ENCODE results near the gene HINT2.

Gene HINT2

GRCh38 chr9:35840881-35841644 lies 26.2 kb upstream of the HINT2 start:
- DNase-seq: no peak

GRCh38 chr9:35839926-35840325 lies 25.1 kb upstream of the HINT2 start:
- DNase-seq: no peak

DNA sequence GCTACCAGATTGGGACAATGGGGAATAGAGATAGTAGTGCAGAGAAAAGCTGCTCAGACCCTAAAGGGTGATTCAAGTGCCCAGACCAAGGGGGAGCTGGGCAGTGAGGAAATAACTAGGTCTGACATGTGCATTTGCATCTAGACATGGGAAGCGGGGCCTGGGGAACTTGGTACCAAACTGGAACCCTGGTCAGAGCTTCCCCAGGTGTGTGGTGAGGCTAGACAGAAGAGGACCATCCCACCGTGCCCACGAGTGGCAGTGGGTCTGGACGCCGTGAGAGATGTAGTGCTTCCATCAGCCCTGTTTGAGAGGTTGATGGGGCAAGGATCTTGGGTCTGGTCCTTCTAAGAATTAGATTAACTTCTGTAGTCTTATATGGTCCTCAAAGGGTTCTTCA lies 21.8 kb upstream of the HINT2 start:
- no peak for DNase-seq

DNA sequence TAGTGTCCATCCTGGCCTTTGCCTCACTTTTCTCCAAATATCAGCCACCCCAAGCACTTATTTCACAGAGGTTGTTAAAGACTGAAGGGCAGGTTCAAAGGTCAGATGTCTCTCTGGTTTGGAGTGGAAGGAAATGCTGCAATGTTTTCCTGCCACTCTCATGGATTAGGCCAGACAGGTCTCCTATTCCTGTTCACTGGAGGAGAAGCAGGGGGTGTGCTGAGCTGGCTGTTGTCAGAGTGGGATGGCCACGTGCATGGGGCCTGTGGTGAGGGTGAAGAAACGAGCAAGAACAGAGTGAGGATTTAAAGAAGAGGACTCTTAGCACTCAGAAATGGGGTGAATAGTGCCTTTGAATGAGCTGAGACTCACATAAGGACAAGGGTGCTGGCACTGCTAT lies 20.9 kb upstream of the HINT2 start:
- no peak for DNase-seq

- no peak for DNase-seq
Measured at GRCh38 chr9:35835216-35835632, 20.4 kb upstream of the HINT2 start.

GRCh38 chr9:35834260-35835215 lies 19.7 kb upstream of the HINT2 start:
- no peak for DNase-seq

DNA sequence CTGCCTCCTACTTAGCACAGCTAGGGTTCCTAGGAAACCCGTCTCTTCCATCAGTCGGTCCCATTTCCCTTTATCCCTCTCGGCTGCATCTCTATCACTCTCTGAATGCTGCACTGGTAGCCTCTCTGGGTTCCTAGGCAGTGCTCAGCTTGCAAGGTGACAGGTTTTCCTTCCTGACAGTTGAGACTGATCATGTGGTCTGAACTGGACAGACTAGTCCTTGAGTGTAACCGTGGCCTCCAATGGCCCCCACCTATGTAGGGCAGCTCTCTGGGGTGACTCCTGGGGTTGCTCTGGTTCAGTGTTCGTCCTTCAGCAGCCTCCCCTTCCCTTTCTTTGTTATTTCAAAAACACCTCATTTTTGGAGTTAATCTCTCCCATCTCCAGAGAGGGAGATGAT lies 18.0 kb upstream of the HINT2 start:
- DNase-seq: no peak

DNA sequence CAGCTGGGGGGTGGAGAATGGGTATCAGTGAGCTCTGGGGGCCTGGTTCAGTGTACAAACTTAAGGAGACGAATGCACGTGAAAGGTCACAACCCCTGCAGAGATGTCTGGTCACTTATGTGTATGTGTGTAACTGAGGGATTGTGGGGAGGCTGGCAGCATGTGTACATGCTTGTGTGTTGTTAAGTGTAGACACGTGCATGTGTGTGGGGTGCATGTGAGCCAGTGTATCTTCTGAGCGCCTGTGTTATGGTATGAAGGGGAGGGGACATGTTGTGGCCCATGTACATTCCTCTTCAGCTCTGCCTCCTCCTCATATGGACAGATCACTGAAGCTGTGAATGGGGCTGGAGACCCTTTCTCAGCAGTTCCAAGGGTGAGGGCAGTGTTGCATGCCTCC lies 16.2 kb upstream of the HINT2 start:
- no peak for DNase-seq

- DNase-seq: no peak
Measured at GRCh38 chr9:35829764-35830096, 14.9 kb upstream of the HINT2 start.

GRCh38 chr9:35829084-35829763 lies 14.4 kb upstream of the HINT2 start, which contains the start of gene TMEM8B:
Gene TMEM8B, plus strand, starts transcription at chr9:35829228. Its CDS starts 220 bp downstream, at chr9:35829448.
- peak; percentile 89 for DNase-seq

- no peak for DNase-seq
Measured at GRCh38 chr9:35828716-35829083, 13.9 kb upstream of the HINT2 start, which contains the start of gene FAM221B. Gene FAM221B, minus strand, starts transcription at chr9:35828732. Its CDS starts 2,571 bp downstream, at chr9:35826161.

DNA sequence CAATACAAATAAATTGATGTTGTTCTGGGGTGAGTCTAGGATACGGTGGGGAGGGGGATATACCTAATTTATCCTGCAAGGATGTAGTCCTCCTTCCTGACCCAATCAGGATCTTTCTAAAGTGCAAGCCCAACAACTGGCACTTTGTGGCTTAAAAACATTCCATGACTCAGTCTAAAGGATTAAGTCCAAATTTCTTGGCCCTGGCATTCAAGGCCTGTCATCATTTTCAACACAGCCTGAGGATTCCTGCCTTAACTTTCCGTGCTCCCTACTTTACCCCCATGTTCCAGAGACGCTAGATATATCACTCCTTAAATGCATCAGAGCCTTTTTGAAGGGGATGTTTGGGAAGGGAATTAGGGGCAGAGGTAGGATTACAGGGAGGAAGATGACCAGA lies 12.6 kb upstream of the HINT2 start:
- DNase-seq: no peak

DNA sequence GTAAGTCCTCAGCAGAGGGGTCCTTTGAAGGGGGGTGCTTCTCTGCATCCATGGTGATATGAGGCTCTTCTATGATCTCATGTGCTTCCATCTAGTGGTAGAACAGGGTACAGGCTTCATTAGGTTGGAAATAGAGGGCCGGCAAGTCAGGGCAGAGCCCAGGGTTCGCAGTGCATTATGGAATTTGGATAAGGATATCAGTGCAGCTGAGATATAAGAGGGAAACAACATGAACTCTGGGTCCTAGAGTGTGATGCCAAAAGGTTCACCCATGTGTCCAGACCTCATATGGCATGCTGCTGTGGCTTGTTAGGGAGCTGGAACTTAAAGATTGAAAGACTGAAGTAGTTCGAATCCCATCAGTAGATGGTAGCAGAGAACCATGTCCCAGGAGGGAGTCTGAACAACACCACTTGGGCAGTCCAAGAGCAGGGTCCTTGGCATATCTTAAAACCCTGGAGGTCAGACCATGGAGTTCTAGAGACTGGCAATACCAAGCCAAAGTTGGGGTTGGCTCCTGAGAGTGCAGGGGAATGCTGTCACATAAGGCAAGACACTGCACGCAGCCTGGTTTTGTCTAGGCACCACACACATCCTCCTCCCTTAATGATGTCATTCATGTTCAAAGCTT lies 11.3 kb upstream of the HINT2 start:
- DNase-seq: peak; percentile 58

GRCh38 chr9:35822926-35823325 lies 8.1 kb upstream of the HINT2 start:
- DNase-seq: no peak

DNA sequence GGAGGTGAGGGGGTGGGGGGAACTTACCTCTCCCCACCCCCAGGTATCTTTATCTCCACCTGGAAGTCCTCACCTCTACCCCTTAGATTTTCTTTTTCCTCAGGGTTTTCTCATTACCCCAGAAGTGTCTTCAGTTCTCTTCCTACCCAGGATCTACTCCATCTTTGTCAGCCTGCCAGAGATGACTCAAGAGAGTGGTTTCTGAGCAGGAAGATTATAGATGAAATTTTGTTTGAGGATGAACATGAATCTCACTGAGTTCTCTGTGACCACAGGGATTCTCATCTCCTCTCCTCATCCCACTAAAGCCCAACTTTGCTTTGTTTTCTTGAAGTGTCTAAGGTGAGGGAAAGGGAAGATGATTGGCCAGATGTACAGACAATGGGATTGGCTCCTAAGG lies 5.2 kb upstream of the HINT2 start:
- DNase-seq: no peak

GRCh38 chr9:35818341-35818740 lies 3.5 kb upstream of the HINT2 start:
- no peak for DNase-seq

DNA sequence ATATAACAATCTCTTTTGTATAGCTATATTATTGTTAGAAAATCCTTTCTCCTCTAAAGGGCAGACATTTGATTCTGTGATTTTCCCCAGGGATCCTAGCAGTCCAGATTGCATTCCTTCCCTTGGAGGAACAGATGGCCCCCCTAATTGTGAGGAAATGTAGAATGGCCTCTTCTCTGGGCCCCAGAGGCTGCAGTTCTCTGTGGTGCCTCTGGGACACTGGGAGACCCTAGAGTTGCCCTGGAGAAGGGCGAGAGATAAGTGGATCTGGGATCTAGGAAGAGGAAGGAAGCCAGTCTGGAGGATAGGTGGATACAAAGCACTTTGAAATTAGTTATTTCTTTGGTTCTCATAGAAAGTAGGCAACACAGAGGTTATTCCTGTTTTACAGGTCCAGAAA lies 1.9 kb upstream of the HINT2 start:
- DNase-seq: no peak

GRCh38 chr9:35814106-35814840 lies 569 bp downstream of the HINT2 start:
- DNase-seq: peak; percentile 21

DNA sequence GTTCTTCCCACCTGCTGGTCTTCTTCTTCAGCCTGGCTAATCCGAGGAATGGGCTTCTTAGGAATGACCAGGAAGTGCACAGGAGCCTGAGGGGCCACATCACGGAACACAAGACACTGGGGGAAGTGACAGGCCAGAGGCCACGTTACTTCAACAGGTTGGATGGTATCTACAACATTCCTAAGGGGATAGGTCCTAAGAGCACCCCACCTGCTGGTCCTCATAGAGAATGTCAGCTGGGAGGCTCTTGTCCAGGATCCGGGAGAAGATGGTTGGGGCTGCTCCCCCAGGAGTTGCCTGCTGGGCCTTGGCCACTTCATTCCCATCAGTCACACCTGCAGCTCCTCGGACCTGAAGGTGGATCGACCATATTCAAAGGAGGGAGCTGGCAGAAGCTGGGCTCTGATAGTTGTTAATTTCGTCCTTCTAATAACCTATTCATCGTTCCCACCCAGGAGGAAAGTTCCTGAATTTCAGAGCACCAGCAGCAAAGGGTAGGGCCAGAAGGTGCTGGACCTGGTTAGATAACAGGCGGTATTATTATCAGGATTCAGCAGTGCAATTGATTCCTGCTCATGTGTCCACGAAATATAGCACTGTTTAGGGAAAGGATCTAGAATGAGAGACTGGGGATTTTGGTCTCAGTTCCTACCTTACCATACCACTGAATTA lies 1.3 kb downstream of the HINT2 start:
- no peak for DNase-seq

DNA sequence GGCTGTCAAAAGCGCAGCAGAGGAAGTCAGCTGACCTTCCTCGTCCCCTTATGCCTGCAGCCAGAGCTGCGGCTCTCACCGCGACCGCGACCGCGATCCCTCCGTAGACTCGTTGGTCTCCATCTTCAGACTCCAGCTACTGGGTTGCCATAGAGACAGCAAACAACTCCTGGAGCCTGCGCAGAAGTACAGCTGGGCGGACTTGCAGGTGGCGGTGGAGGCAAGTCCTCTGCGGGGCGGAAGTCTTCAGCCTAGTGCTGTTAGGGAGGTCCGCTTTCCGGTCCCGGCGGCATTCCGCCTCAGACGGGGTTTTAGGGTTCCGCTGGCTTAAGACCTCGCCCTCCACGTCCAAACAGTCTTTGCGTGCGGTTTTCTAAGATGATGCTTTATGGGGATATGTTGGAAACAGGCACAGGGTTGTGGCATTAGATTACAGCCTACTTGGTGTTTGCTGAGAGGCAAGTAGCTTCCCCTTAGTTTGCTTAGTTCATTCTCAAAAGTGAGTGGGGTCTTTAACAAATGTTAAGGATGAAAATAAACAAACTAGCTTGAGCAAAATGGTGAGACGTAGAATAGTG lies 2.7 kb downstream of the HINT2 start, which contains the start of gene SPAG8:
Gene SPAG8, minus strand, starts transcription at position 238 of the 578 bp plus-strand sequence. Its CDS starts 115 bp downstream, at position 123.
- DNase-seq: peak; percentile 99

Measured in CD4-positive, alpha-beta T cell treated with Interleukin-4 for 4 hours (primary cell).